HG03439 (cell line): ENCODE data around the gene TBC1D16.
"Not testable (repeated sequence)": the region's sequence is repeated elsewhere in the genome, so short reads cannot be mapped to it uniquely, and the experiment has no call there.

ENCODE experiments used
- ATAC-seq: cut with Tn5 transposase; IDR thresholded peaks from one replicate; pipeline ENCODE4 v1.9.1; 2021; ENCODE audit warnings: mild to moderate bottlenecking, moderate library complexity; ENCODE audit not compliant: unreplicated experiment

TBC1D16 gene

DNA sequence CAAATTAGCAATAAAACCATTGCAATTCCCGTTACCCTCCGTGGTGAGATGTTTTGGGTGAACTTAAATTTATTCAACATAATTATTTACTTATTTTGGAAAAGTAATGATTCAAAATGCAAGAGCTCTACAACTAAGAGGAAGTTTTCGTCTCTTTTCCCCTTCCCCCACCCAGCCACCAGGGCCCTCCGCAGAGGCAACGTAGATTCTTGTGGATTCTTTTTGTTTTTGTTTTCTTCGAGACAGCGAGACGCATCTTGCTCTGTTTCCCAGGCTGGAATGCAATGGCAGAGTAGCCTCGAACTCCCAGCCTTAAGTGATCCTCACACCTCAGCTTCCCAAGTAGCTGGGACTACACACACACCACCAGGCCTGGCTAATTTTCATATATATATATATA, 19.9 kb upstream of the TBC1D16 start:
- ATAC-seq: no peak

DNA sequence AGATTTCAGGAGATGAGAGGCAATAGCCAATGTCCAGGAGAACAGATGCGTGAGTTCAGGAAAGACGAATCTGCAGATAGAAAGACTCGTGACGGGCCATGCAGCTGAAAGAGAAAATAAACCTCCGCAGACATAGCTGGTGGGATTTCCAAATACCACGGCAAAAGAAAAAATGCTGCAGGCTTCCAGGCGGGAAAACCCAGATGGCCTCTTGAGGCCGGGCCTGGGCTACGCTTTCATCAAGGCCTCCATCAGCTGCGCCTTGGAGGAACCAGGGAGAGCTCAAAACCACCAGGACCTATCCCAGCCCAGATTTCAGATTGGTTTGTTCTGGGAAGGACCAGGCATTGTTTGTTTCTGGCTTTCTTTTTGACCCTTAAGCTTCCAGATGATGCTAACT, 17.4 kb upstream of the TBC1D16 start:
- ATAC-seq: no peak

DNA sequence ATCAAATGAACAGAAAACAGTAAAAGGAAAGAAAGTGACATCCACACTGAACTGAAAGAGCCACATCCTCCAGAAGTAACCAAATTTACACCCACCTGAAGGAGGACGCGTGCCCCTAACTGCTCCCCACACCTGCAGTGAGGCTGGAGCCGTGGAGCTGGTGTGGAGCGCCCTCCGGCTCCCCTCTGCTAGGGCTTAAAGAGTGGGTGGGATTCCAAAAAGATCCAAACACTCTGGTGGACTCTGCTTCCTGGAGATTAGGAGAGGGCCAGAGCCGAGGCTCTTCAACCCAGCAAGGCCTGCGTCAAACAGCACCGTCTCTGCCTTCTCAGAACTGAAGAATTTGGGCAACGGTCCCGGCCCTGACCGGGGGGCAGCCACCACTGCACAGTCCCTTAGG, 16.0 kb upstream of the TBC1D16 start:
- no peak for ATAC-seq

DNA sequence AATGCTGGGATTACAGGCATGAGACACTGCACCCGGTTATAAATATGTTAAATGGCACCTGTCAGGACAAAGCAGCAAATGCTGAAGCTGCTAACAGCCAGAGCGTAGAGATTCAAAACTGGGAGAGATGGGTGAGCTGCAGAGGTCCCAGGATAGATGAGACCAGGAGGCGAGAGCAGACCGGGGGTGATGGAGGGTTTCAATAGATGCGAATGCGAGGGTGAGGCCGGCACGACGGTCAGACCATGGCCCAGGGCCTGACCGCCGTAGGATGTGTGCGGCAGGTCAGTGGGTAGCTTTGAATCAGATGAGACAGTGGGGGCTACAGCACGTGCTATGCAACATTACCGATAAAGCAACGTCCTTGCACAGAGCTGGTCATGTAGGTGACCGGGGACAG, 15.0 kb upstream of the TBC1D16 start:
- no peak for ATAC-seq

DNA sequence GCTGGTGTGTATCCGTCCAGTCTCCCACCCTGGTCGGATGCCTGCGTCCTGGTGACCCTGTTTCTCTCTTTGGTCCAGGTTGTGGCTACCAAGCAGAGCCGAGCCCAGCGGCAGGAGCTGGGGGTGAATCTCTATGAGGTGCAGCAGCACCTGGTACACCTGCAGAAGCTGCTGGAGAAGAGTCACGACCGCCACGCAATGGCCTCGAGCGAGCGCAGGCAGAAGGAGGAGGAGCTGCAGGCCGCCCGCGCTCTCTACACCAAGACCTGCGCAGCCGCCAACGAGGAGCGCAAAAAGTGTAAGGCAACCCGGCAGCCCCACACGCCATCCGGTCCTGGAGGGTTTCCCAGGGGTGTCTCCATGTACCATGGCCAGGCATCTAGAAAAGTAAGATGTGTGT, 14.3 kb upstream of the TBC1D16 start:
- ATAC-seq: no peak

DNA sequence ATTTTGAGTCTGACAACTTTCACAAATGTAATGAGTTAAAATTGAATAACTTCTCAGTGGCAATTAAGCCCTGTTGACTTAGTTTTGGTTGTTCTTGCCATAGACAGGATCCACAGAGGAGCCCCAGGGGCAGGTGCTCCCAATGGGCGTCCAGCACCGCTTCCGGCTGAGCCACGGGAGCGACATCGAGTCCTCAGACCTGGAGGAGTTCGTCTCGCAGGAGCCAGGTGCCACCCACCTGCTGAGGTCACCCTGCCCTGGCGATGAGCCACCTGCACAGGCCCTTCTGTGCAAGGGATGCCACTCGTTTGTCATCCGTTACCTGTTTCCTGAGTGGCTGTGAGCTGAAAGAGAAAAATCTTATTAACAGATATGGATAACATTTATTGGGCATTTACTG, 11.5 kb upstream of the TBC1D16 start:
- no peak for ATAC-seq

DNA sequence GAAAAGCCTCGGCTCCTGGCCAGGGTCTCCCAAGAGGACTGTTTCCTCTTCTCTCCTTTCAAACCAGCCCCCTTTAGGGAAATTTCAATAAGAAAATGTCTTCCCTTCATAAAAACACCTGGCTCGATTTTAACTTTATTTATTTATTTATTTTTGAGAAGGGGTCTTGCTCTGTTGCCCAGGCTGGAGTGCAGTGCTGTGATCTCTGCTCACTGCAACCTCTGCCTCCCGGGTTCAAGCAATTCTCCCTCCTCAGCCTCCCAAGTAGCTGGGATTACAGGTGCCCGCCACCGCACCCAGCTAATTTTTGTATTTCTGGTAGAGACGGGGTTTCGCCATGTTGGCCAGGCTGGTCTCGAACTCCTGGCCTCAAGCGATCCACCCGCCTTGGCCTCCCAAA, 11.0 kb upstream of the TBC1D16 start:
- ATAC-seq: not testable (repeated sequence)

DNA sequence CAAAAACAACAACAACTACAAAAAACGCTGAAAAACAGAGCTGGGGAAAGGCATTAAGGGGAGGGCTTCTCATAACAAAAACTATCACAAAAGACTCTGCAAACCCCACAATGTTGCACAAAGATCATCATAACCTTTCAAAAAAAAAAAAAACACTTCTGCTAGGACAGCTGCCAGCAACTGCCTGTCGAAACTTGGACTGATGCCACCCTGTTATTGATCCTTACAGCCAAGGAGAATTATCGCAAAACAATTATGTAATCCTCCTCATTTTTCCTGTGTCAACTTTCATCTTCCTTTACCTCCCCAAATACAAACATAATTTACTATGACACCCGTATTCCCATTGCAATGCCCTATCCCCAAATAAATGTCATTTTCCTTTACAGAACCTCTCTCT, 10.0 kb upstream of the TBC1D16 start:
- no peak for ATAC-seq

DNA sequence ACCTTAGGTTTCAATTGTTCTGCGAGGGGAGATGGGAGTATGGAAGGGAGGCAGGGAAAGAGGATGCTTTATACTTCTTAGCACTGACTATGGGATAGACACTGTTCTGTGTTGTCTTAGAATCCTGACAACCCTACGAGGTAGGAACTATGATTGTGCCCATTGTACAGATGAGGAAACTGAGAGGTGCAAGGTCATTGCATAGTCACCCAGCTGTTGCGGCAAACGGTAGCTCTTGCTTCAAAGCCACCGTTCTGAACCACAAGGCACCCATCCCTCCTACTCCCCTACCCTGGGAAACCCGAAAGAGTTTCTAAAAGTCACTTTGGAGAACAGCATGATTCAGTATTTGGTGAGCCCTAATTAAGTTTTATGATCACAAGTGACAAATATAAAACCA, 8.3 kb upstream of the TBC1D16 start:
- no peak for ATAC-seq

DNA sequence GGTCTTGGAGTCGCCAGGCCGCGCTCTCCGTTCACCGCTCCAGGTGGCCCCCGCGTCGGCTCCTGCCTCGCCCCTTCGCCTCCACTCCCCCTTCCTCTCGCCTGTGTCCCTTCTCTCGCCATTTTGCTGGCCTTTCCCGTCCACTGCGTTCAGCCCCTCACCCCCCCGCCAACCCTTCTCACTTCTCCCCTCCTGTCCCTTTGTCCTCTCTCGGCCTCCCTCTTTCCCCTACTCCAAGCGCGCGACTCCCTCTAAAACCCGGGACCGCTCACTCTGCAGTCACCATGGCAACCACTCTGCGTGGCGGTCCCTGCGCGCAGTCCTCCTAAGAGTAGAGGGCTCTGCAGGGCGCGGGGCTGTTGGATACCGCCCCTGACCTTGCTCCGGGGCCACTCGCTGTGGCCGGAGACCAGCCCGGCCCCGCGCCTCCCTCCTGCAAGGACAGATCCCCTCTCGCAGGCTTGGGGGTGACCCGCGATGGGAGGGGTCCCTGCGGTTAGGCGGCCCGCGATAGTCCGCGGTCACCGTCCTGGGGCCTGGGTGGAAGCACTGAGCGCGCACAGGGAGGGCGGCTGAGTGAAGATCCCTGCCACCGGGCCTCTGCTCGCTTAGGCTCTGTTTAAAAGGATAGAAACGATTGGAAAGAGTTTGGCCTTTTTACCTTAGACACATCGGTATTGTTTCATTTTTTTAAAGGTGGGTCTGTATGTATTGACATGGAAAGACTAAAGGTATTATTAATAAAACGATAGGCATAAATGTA, 1.2 kb upstream of the TBC1D16 start:
- peak; percentile 15 for ATAC-seq

DNA sequence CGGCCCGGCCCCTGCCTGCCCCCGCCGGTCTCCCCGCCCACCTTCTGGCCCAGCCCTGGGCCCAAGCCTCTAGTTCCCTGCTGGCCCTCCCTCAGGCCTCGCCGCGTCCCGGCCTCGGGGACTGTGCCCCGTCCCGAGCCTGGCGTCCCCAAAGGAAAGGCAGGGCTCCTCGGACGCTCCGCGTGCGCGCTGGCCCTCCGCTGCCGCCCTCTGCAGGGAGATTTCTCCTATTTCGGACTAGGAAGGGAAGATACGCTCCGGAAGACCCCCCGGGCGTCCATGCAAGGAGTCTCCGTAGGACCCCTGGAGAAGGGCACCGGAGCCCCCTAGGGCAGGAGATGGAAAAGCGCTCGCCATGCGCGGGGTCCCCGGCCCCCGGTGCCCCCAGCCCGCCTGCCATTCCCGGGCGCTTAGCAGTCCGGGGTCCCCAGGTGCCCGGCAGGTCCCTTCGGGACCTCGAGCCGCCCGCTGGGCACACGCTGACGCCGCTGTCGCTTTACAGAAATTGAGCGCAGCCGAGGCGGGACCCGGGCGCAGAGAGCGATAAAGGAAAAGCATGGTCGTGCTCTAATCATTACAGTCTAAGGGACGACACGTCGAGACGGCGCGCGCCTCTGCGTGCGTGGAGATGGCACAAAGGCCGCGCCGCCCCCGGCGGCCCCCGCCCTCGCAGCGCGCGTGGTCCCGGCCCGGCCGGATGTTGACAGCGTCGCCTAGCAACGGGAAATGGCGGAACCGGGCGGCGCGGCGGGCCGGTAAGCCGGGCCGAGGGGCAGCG, 454 bp upstream of the TBC1D16 start, which contains the start of gene CCDC40:
CCDC40 (plus strand) TSS at position 706 of the 778 bp plus-strand sequence; CDS start at position 727, 21 bp downstream.
- peak; percentile 47 for ATAC-seq

DNA sequence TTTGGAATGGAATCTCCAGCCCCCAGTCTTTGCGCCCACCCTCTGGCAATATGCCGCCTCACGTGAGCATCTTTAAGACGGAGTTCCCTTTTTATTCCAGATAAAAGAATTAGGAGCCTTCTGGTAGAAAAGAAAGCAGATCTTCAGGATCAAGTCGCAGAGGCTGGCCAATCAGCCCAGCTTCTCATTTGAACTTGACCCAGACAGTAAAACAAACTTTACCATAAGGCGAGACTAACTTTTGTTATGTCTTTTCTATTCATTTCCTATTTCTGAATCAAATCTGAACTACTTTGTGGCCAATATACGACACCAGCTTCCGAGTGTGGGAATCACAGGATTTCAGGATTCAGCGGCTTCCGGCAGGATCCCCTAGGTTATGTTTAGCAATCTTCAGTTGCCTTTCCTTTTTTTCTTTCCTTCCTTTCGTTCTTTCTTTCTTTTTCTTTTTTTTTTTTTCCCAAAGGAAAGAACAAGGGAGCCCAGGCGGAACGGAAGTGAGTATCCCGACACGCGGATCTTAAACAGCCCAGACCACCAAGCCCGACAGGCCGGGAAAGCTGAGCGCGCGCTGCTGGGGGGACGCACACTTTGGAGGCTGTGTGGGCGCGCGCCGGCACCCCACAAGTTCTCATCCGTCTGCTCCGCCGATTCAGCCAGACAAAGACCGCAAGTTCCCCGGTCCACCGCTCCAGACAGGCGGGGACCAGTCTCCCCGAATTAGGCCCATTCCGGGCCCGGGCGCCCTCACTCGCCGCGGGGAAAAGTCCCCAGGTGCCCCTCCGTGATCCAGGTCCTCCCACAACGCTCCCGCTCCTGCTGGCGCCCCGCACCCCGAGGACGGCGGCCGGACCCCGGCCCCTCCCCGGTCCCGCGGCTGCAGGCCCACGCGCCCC, 633 bp downstream of the TBC1D16 start:
- ATAC-seq: no peak

DNA sequence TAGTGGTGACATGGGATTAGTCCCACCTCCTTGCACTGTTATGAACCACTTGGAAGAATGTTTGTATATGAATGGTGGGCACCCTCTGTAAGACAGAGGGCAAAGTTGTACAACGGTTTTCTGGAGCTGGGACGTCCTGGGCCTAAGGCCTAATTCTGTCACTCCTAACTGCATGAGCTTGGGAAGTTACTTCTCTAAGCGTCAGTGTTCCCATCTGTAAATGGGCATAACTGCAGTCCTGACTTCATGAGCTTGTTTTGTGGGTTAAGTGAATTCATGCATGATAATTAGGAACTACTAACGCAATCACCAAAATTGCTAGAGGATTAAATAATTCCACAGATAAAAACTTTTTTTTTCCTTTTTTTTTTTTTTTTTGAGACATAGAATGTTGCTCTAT, 1.8 kb downstream of the TBC1D16 start:
- ATAC-seq: no peak

DNA sequence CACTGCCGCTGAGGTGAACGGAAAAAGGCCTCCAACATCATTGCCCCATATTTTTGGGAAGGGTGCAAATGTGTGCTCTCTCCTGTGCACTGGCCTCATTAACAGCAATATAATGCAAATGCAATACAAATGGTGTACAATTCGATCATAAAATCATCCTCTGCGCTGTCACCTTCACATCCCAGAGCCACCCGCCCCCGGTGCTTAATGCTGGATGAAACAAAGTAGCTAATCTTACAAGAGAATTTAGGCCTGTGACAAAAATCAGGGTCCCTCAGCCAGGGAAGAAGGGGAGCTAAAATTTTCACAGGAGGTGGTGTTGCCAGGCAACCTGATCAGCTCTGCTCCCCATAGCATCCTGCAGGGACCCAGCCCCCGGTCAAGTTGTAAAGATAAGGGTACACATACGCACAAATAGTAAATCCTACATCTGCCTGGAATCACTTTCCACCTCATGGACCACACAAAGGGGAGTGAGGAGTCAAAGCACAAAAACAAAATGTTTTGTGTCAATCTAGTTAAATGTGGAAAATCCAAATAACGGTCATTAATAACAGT, 3.0 kb downstream of the TBC1D16 start:
- no peak for ATAC-seq

DNA sequence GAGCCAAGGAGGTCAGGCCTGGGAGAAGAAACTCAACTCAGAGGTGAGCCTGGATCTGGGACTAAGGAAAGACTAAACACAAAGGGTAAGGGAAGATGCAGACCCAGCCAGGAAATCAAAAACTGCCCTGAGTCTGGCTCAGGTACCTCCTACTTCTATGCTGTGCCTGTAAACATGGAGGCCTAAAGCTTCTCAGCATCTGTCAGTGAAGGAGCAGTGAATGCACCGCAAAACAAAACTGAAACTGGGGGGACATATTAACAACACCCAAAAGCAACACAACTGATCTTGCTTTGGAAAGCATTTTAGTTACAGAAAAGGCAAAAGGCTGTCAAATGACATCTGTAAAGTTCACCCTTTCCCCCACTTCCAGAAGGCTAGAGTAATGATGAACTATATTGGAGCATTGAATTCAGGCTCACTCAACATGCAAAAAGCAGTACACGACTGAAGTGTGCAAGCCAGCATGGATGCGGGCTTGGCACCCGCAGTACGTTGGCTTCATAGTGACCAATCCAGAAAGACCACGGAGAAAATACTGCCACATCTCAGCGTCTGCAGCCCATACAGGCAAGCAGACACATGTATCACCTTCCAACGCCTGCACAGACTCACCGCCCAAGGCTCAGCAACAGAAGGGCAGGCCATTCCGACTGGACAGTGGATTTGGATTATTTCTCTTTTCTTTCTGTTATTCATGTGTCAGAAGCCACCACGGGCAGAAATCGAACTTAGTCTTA, 3.8 kb downstream of the TBC1D16 start:
- no peak for ATAC-seq

DNA sequence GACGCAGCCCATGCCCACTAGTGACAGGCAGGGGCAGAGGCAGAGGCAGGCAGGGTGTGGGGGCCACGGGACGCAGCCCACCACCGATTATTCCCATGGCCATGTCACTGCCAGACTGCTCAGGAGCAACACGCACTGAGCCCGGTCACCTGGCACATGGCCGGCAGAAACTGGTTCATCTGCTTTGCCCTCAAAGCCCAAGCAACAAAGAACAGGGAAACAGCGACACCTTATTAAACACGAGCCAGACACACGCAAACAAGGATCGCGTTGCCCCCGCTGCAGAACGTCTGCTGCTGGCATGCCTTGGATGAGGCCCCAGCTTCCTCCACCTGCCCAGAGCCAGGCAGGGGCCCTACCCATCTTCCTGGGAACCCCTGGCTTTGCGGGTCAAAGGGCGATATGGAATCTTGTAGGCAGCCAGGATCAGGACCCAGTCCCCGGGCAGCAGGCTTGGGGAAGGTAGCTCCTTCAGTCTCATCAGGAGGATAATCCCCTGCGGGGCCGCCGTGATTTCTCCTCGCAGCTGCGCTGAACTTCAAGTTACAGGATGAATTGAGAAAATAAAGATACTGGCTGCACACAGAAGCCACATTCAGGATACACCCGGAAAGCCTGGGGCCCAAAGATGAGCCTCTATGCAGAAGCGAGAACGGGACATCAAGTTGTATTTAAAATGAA, 4.8 kb downstream of the TBC1D16 start:
- ATAC-seq: no peak

DNA sequence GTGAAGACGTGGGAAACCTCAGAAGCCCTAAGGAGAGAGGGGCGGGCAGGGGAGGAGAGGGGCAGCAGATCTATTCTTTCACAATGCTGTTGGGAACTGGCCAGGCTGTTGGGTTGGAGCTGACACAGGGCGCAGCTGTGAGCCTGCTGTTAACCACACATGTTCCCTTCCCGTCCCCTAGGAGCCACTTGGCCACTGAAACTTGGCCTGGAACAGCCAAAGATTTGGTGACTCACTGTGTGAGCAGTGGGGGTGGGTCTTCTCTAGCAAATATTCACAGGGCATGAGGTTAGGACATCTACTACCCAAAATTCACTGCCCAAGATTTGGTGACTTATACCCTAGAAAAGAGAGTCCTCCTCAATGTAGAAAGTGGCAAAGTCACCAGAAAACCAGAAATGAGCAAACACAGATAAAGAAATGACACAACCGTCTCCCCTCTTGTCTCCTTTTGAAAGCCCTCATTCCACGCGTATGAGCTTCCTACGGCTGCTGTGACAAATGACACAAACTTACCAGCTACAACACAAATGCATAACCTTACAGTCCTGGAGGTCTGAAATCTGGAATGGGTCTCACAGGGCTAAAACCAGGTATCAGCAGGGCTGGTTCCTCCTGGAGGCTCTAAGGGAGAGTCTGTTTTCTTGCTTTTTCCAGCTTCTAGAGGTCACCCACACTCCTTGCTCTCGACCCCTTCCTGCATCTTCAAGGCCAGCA, 6.3 kb downstream of the TBC1D16 start:
- no peak for ATAC-seq

DNA sequence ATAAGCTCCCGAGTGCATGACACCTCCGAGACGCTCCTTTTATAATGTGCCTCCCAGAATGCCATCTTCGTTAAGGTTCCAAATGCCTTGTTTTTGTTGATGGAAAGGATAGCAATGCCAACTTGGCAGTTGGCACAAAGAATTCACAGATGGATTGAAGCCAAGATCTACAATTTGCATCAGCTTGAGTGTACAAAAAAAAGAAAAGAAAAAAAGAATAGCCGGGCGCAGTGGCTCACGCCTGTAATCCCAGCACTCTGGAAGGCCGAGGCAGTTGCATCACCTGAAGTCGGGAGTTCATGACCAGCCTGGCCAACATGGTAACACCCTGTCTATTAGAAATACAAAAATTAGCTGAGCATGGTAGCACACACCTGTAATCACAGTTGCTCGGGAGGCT, 7.6 kb downstream of the TBC1D16 start:
- no peak for ATAC-seq

DNA sequence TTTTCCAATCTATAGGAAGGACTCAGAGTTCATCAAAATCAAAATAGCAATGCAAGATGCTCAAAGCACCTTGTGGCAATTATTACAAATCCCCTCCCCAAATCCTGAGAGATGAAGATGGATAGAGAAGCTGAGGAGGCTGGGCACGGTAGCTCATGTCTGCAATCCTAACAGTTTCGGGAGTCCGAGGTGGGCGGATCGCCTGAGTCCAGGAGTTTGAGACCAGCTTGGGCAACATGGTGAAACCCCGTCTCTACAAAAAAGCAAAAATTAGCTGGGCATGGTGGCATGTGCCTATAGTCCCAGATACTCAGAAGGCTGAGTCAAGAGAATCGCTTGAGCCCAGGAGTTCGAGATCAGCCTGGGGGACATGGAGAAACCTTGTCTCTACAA, 8.6 kb downstream of the TBC1D16 start:
- ATAC-seq: no peak
